Activated CD8-positive, alpha-beta memory T cell treated with anti-CD3 and anti-CD28 coated beads for 36 hours (primary cell): ENCODE results near the gene TUBGCP2. TPM values are rescaled to one million over a fixed set of nuclear protein-coding genes. Genes with fewer than 3 reads are reported as not detected.
"Not testable (repeated sequence)": the region's sequence is repeated elsewhere in the genome, so short reads cannot be mapped to it uniquely, and the experiment has no call there.

Experiments
- CTCF ChIA-PET: fragments of 350-600 bp; sonication (Branson Sonifier 250); formaldehyde crosslinking; loops from one replicate; lab custom pipeline; 2021; ENCODE audit warnings: antibody characterized with exemption; lab: Charles Lee
- POLR2A ChIA-PET: fragments of 350-600 bp; sonication (Branson Sonifier 250); formaldehyde crosslinking; loops from one replicate; lab custom pipeline; 2021; ENCODE audit warnings: antibody characterized with exemption; lab: Charles Lee
- total RNA-seq, 2 experiments: library from RNA; stranded (reverse); gene quantifications; one replicate each; pipeline ENCODE4 v1.2.3, GENCODE V29; 2021

The TUBGCP2 gene
- total RNA-seq, 2 experiments from 2014 or later, result 59.3 to 69.1 TPM

DNA sequence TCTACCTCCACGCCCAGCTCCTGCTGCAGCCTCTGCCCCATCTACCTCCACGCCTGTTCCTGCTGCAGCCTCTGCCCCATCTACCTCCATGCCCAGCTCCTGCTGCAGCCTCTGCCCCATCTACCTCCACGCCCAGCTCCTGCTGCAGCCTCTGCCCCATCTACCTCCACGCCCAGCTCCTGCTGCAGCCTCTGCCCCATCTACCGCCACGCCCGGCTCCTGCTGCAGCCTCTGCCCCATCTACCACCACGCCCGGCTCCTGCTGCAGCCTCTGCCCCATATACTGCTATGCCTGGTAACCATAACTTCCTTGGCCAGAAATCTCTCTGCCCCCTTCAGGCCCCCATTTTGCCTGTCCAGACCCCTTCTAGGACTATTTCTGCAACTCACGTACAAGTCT, 43.6 kb downstream of the TUBGCP2 start:
- CTCF ChIA-PET, result not testable (repeated sequence)
- POLR2A ChIA-PET, result interaction anchor here (8.4 kb wide), 1 partner anchor 10 kb away, joined by 111 read pairs; the partner anchor contains the start of gene ADAM8

- ChIA-PET POLR2A (interaction anchor here (8.4 kb wide), 1 partner anchor 11 kb away, joined by 111 read pairs; the partner anchor contains the start of gene ADAM8), CTCF (interaction anchor here (2.7 kb wide), 1 partner anchor 12 kb away, joined by 11 read pairs; the partner anchor contains the start of gene ADAM8)
Observed at GRCh38 chr10:133264461-133264860, 44.2 kb downstream of the TUBGCP2 start.

DNA sequence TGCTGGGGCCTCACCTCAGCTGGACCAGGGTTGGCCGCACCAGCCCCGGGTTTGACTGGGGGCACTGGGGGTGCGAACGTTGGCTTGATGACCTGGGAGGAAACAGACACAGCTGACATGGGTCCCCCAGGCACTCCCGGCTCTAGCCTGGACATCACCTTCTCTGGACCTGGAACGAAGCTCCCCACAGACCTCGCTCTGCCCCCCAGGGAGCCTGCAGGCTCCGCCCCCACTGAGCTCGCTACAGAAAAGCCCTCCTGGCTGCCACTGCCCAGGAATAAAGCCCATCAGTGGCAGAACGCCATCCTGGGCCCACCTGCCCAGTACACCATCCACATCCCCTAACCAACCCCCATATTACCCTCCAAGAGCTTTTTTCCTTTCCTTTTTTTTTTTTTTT, 45.0 kb downstream of the TUBGCP2 start:
- ChIA-PET POLR2A (interaction anchor here (8.4 kb wide), 1 partner anchor 12 kb away, joined by 111 read pairs; the partner anchor contains the start of gene ADAM8), CTCF (interaction anchor here (2.7 kb wide), 1 partner anchor 12 kb away, joined by 11 read pairs; the partner anchor contains the start of gene ADAM8)

GRCh38 chr10:133262696-133263095, 46.0 kb downstream of the TUBGCP2 start:
- CTCF ChIA-PET, result interaction anchor here (2.7 kb wide), 1 partner anchor 13 kb away, joined by 11 read pairs; the partner anchor contains the start of gene ADAM8
- POLR2A ChIA-PET, result interaction anchor here (1.0 to 8.4 kb wide), 2 partner anchors 13 to 45 kb away, joined by 3 to 111 read pairs; partner anchors contain the start of gene ADAM8

GRCh38 chr10:133261726-133262325, 46.8 kb downstream of the TUBGCP2 start:
- ChIA-PET CTCF (interaction anchor here (1.0 kb wide), 2 partner anchors 13 to 15 kb away, joined by 3 to 4 read pairs; no protein-coding TSS in a partner anchor), POLR2A (interaction anchor here (0.6 to 8.4 kb wide), 3 partner anchors 13 to 63 kb away, joined by 3 to 111 read pairs (median 3); partner anchors contain the start of gene ADAM8)

GRCh38 chr10:133260895-133261725, 47.6 kb downstream of the TUBGCP2 start:
- ChIA-PET POLR2A (interaction anchor here (0.6 to 8.4 kb wide), 3 partner anchors 14 to 64 kb away, joined by 3 to 111 read pairs (median 3); partner anchors contain the start of gene ADAM8), CTCF (interaction anchor here (0.6 to 1.0 kb wide), 3 partner anchors 8 to 14 kb away, joined by 3 to 4 read pairs (median 3); no protein-coding TSS in a partner anchor)

GRCh38 chr10:133259602-133259989, 49.1 kb downstream of the TUBGCP2 start:
- CTCF ChIA-PET, result interaction anchor here (4.2 kb wide), 1 partner anchor 16 kb away, joined by 25 read pairs; no protein-coding TSS in a partner anchor
- POLR2A ChIA-PET, result interaction anchor here (0.8 to 8.4 kb wide), 2 partner anchors 16 to 98 kb away, joined by 3 to 111 read pairs; partner anchors contain the start of genes ADAM8 and FUOM

DNA sequence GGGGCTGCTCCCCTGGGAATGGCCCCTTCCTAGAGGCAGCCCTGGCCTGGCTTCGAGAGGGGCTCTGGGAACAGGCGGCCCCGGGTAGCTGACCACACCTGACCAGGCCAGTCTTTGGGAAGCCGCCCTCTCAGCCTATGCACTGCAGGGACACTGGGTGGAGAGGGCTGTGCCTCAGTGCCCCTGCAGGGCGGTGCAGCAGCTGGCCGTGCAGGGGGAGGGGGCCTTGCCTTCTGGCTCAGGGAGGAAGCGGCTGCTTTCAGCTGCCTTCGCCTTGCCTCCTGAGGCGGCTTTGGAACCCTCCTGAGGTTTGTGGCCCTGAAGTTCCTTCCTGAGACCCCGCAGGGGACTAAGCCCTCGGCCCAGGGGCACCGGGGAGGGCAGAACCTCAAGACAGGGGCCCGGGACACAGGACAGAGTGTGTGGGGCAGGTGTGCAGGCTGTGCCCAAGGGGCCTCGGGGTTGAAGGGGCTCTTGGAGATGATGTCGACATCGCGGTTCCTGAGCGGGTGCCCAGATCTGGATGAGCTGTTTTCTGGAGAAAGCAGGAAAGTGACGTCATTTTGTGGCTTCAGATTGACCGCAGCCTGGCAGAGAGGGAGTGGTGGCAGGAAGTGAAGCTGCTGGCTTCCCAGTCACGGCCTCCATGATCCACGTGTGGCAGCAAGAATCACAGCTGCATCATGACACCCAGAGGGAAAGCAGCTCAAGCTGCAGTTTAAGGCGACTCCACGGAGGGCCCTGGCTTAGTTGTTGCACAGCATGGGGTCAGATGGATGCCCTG, 49.7 kb downstream of the TUBGCP2 start:
- ChIA-PET POLR2A (interaction anchor here (0.7 to 8.4 kb wide), 3 partner anchors 16 to 131 kb away, joined by 3 to 111 read pairs (median 3); partner anchors contain the start of genes ADAM8 and FUOM), CTCF (interaction anchor here (0.8 to 4.2 kb wide), 5 partner anchors 17 to 48 kb away, joined by 3 to 25 read pairs (median 4); no protein-coding TSS in a partner anchor)

- POLR2A ChIA-PET, result interaction anchor here (8.4 kb wide), 1 partner anchor 17 kb away, joined by 111 read pairs; the partner anchor contains the start of gene ADAM8
- CTCF ChIA-PET, result interaction anchor here (1.1 to 4.2 kb wide), 5 partner anchors 16 to 49 kb away, joined by 3 to 25 read pairs (median 4); no protein-coding TSS in a partner anchor
Observed at GRCh38 chr10:133258066-133258817, 50.4 kb downstream of the TUBGCP2 start.

DNA sequence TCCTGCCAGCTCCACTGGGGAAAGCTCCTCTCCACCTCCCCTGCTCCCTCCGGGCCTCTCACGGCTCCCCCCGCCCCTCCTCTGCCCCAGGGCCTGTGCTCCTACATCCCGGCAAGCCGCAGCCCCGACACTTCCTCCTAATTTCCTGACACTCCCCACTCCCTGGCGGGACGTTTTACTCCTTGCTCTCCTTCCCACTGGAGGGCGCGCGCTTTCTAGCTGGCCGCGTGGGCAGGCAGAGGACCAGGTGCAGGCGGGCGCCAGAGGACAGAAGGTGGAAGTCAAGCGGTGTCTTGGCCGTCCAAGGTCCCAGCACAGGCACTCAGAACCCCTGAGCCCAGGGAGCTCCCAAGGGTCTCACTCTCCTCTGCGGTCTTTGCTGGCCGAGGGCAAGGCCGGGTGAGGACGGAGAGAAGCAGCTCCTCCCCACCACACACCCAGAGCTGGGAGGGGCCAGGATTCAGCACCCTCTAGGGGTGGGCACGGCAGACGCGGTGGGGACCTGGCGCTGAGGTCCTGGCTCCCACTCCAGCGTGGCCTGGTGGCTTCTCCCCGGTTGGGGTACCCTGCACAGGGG, 51.1 kb downstream of the TUBGCP2 start:
- ChIA-PET CTCF (interaction anchor here (0.7 to 4.2 kb wide), 7 partner anchors 15 to 143 kb away, joined by 3 to 25 read pairs (median 4); no protein-coding TSS in a partner anchor), POLR2A (interaction anchor here (0.6 to 8.4 kb wide), 2 partner anchors 17 to 18 kb away, joined by 5 to 111 read pairs; partner anchors contain the start of gene ADAM8)

DNA sequence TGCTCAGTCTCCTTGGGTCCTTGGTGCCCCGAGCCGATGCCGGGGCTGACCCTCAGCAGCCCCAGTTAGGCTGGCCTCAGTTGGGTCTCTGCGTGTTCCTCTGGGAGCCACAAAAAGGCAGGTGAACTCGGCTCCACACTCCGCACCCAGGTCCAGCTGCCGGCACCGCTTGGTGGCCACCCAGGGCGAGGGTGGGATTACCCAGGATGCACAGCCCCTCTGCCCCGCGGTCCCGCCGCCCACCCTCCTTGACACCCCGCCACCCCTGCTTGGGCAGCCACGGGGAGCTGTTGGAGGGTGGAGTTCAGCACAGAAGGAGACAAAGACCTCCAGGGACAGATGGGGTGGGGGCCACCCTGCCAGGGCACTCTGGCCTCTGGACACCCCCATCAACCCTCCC, 53.3 kb downstream of the TUBGCP2 start:
- CTCF ChIA-PET, result no interaction called here
- POLR2A ChIA-PET, result no interaction called here

- ChIA-PET POLR2A (no interaction called here), CTCF (no interaction called here)
Observed at GRCh38 chr10:133254421-133255120, 54.1 kb downstream of the TUBGCP2 start.

DNA sequence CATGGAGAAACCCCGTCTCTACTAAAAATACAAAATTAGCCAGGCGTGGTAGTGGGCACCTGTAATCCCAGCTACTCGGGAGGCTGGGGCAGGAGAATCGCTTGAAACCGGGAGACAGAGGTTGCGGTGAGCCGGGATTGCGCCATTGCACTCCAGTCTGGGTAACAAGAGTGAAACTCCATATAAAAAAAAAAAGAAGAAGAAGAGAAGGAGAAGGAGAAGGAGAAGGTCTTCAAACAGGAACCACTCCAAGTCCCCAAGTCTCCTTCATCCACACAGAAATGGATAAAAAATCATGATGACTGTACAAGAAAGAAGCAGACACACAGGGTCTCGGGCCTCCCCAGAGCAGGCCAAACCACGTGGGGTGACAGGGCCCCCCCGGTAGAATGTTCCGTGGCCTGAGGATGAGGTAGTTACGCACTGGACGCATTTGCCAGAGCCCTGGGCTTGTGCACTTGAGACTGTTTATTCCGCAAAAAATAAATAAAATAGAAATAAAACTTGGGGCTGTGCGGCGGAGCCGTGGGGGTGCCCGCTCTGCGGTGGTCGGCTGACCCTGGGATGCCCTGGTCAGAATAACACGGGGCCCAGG, 55.2 kb downstream of the TUBGCP2 start:
- CTCF ChIA-PET, result interaction anchor here (0.7 kb wide), 1 partner anchor 7 kb away, joined by 3 read pairs; no protein-coding TSS in a partner anchor
- POLR2A ChIA-PET, result no interaction called here

DNA sequence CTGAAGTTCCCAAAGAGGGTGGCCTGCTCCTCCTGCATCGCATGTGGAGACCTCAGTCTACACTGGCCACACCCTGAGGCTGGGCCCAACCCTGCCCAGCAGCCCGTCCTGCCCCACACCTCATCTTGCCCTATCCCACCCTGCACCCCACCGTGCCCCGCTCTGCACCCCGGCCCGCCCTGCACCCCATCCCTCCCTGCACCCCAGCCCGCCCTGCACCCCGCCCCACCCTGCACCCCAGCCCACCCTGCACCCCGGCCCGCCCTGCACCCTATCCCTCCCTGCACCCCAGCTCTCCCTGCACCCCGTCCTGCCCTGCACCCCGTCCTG, 56.5 kb downstream of the TUBGCP2 start:
- POLR2A ChIA-PET, result no interaction called here

GRCh38 chr10:133251388-133252222, 57.1 kb downstream of the TUBGCP2 start:
- CTCF ChIA-PET, result no interaction called here
- POLR2A ChIA-PET, result no interaction called here

More for the DNA sequence above, 56.5 kb downstream of the TUBGCP2 start:
- CTCF ChIA-PET, result no interaction called here
